GM23338 (cell line): ENCODE data around the gene ALG6. TPM values are rescaled to one million over a fixed set of nuclear protein-coding genes. Genes with fewer than 3 reads are reported as not detected.

Experiments
- ATAC-seq: fragments of 200-7000 bp; cut with Tn5 transposase; 3 replicates; pipeline ENCODE4 v1.9.1; 2020
- DNase-seq: peaks from one replicate; pipeline ENCODE4 v3.0.0-alpha.2; 2015; ENCODE audit warnings: low spot score
- H2AFZ ChIP-seq: fragments of 200-600 bp; sonication (generic); 2 replicates; pipeline ENCODE4 v1.8.0; 2016; ENCODE audit warnings: antibody characterized with exemption, mild to moderate bottlenecking, moderate library complexity
- H3F3A ChIP-seq: fragments of 200-600 bp; sonication (generic); replicated peaks from 2 replicates; pipeline ENCODE4 v1.8.0; 2017; ENCODE audit warnings: antibody characterized with exemption, mixed run types, low read depth
- H3K27ac ChIP-seq: fragments of 200-600 bp; sonication (generic); 2 replicates; pipeline ENCODE4 v1.6.1; 2016; ENCODE audit warnings: low read depth
- H3K27me3 ChIP-seq: fragments of 200-600 bp; sonication (generic); 2 replicates; pipeline ENCODE4 v1.8.0; 2016; ENCODE audit warnings: mild to moderate bottlenecking, mixed run types, moderate library complexity; ENCODE audit not compliant: insufficient read depth
- H3K36me3 ChIP-seq: fragments of 200-600 bp; sonication (generic); 2 replicates; pipeline ENCODE4 v1.8.0; 2016; ENCODE audit warnings: mild to moderate bottlenecking; ENCODE audit not compliant: insufficient read depth
- H3K4me1 ChIP-seq: fragments of 200-600 bp; sonication (generic); 2 replicates; pipeline ENCODE4 v1.8.0; 2016; ENCODE audit warnings: mild to moderate bottlenecking, moderate library complexity; ENCODE audit not compliant: insufficient read depth
- H3K4me2 ChIP-seq: fragments of 200-600 bp; sonication (generic); 2 replicates; pipeline ENCODE4 v1.7.1; 2017; ENCODE audit warnings: mixed run types
- H3K4me3 ChIP-seq: fragments of 200-600 bp; sonication (generic); 2 replicates; pipeline ENCODE4 v1.6.1; 2016; ENCODE audit warnings: mixed run types
- H3K79me2 ChIP-seq: fragments of 200-600 bp; sonication (generic); replicated peaks from 2 replicates; pipeline ENCODE4 v1.8.0; 2017; ENCODE audit warnings: mild to moderate bottlenecking; ENCODE audit not compliant: insufficient read depth
- H3K9me2 ChIP-seq: fragments of 200-600 bp; sonication (generic); 2 replicates; pipeline ENCODE4 v1.8.0; 2017; ENCODE audit not compliant: insufficient read depth
- H4K20me1 ChIP-seq: fragments of 200-600 bp; sonication (generic); replicated peaks from 2 replicates; pipeline ENCODE4 v1.8.0; 2017; ENCODE audit warnings: mild to moderate bottlenecking; ENCODE audit not compliant: insufficient read depth
- H3K27ac Mint-ChIP-seq: 2 replicates; pipeline ENCODE4 v1.8.0; 2020; ENCODE audit warnings: inconsistent platforms, mild to moderate bottlenecking, moderate library complexity, mixed read lengths
- H3K27me3 Mint-ChIP-seq: 3 replicates; pipeline ENCODE4 v1.8.0; 2022; ENCODE audit warnings: low read depth, mild to moderate bottlenecking, moderate library complexity, mixed read lengths, inconsistent platforms; ENCODE audit not compliant: insufficient read depth, poor library complexity
- H3K36me3 Mint-ChIP-seq: 3 replicates; pipeline ENCODE4 v1.8.0; 2021; ENCODE audit warnings: low read depth, mild to moderate bottlenecking, inconsistent platforms, moderate library complexity, mixed read lengths
- H3K4me1 Mint-ChIP-seq: 3 replicates; pipeline ENCODE4 v1.8.0; 2020; ENCODE audit warnings: mild to moderate bottlenecking, inconsistent platforms, mixed read lengths
- H3K4me3 Mint-ChIP-seq: 3 replicates; pipeline ENCODE4 v1.8.0; 2021; ENCODE audit warnings: moderate library complexity, mild to moderate bottlenecking, inconsistent platforms, mixed read lengths
- H3K9me3 Mint-ChIP-seq: 3 replicates; pipeline ENCODE4 v1.8.0; 2020; ENCODE audit warnings: moderate library complexity, mild to moderate bottlenecking, inconsistent platforms, mixed read lengths
- CREB1 ChIP-seq: fragments of 250-450 bp; sonication (Bioruptor Pico); IDR thresholded peaks from 2 replicates; pipeline ENCODE4 v1.5.0; 2020; ENCODE audit warnings: low read depth, mild to moderate bottlenecking, moderate library complexity
- EZH2 ChIP-seq: fragments of 200-600 bp; sonication (generic); IDR thresholded peaks from one replicate; pipeline ENCODE4 v1.8.0; 2017; ENCODE audit warnings: antibody characterized with exemption, mild to moderate bottlenecking, low read depth; ENCODE audit not compliant: unreplicated experiment
- EZH2phosphoT487 ChIP-seq: fragments of 200-600 bp; sonication (generic); IDR thresholded peaks from one replicate; pipeline ENCODE4 v1.8.1; 2018; ENCODE audit warnings: antibody characterized with exemption; ENCODE audit not compliant: unreplicated experiment
- JUNB ChIP-seq: IDR thresholded peaks from one replicate; pipeline ENCODE4 v1.6.1; 2016; ENCODE audit warnings: antibody characterized with exemption; ENCODE audit not compliant: unreplicated experiment
- NANOG ChIP-seq: IDR thresholded peaks from 2 replicates; pipeline ENCODE4 v1.6.1; 2016; ENCODE audit warnings: antibody characterized with exemption, borderline replicate concordance
- POLR2AphosphoS5 ChIP-seq: IDR thresholded peaks from 2 replicates; pipeline ENCODE4 v1.6.1; 2016; ENCODE audit warnings: antibody characterized with exemption, low read depth
- ZNF114 ChIP-seq: fragments of 250-450 bp; sonication (Bioruptor Pico); IDR thresholded peaks from 2 replicates; pipeline ENCODE4 v1.5.0; 2020; ENCODE audit warnings: mild to moderate bottlenecking, moderate library complexity
- ZNF331 ChIP-seq: fragments of 250-450 bp; sonication (Bioruptor Pico); IDR thresholded peaks from 2 replicates; pipeline ENCODE4 v1.5.0; 2020; ENCODE audit warnings: low read depth, mild to moderate bottlenecking, moderate library complexity
- polyA plus RNA-seq: library from polyadenylated mRNA; unstranded; fragments of >200 nt; fragmentation: Nextera tagmentation; extraction: Ambion mirVana; gene quantifications from 2 replicates; pipeline ENCODE4 v1.2.1, GENCODE V29; 2016
- total RNA-seq: library from RNA; depleted of rRNA; stranded (reverse); fragments of >200 nt; shearing (Covaris generic); gene quantifications from 2 replicates; pipeline ENCODE4 v1.2.3, GENCODE V29; 2014
- TF ChIP-seq, protein P1 (sequence below): IDR thresholded peaks from one replicate; pipeline ENCODE4 v1.6.1; 2018; ENCODE audit warnings: antibody characterized with exemption; ENCODE audit not compliant: unreplicated experiment

The ALG6 gene
- total and polyA plus RNA-seq, 2 experiments from 2014 or later, result 24.1 to 34.6 TPM

- no peak overlapping the region for H2AFZ ChIP-seq
- no peak for TF ChIP-seq ZNF114 (CRISPR knock-in tag)
- no peak for TF ChIP-seq ZNF331 (CRISPR knock-in tag)
- TF ChIP-seq NANOG, result no peak
- no peak for TF ChIP-seq POLR2AphosphoS5
- TF ChIP-seq EZH2phosphoT487, result no peak
- TF ChIP-seq, protein P1, sequence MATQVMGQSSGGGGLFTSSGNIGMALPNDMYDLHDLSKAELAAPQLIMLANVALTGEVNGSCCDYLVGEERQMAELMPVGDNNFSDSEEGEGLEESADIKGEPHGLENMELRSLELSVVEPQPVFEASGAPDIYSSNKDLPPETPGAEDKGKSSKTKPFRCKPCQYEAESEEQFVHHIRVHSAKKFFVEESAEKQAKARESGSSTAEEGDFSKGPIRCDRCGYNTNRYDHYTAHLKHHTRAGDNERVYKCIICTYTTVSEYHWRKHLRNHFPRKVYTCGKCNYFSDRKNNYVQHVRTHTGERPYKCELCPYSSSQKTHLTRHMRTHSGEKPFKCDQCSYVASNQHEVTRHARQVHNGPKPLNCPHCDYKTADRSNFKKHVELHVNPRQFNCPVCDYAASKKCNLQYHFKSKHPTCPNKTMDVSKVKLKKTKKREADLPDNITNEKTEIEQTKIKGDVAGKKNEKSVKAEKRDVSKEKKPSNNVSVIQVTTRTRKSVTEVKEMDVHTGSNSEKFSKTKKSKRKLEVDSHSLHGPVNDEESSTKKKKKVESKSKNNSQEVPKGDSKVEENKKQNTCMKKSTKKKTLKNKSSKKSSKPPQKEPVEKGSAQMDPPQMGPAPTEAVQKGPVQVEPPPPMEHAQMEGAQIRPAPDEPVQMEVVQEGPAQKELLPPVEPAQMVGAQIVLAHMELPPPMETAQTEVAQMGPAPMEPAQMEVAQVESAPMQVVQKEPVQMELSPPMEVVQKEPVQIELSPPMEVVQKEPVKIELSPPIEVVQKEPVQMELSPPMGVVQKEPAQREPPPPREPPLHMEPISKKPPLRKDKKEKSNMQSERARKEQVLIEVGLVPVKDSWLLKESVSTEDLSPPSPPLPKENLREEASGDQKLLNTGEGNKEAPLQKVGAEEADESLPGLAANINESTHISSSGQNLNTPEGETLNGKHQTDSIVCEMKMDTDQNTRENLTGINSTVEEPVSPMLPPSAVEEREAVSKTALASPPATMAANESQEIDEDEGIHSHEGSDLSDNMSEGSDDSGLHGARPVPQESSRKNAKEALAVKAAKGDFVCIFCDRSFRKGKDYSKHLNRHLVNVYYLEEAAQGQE, result no peak
- TF ChIP-seq JUNB, result no peak
- Mint-ChIP-seq H3K4me3 (no peak overlapping the region), H3K27ac (no peak overlapping the region), H3K36me3 (no peaks in the 10 kb centered on the region), H3K4me1 (peaks cover 4% of the 10 kb centered on the region; the same call in 2 of the 3 replicates), H3K9me3 (no peaks in the 10 kb centered on the region), H3K27me3 (no peaks in the 10 kb centered on the region)
- H3K27me3 ChIP-seq, result no peaks in the 10 kb centered on the region
- no peak for DNase-seq
- no peaks in the 10 kb centered on the region for H3K4me1 ChIP-seq
- no peaks in the 10 kb centered on the region for H3K9me2 ChIP-seq
- 0 out of 2 replicates have a peak, but pooled peaks cover 8% of the 10 kb centered on the region for H4K20me1 ChIP-seq
- H3K27ac ChIP-seq, result no peak overlapping the region
- no peak overlapping the region for H3K4me2 ChIP-seq
- H3K79me2 ChIP-seq, result no peaks in the 10 kb centered on the region
- ATAC-seq, result no peak
- H3K36me3 ChIP-seq, result no peaks in the 10 kb centered on the region
- H3F3A ChIP-seq, result no peaks in the 10 kb centered on the region; the same call in 1 of the 2 replicates
- H3K4me3 ChIP-seq, result no peak overlapping the region
These were observed 37.6 kb downstream of the ALG6 start for GRCh38 chr1:63405021-63405420.

DNA sequence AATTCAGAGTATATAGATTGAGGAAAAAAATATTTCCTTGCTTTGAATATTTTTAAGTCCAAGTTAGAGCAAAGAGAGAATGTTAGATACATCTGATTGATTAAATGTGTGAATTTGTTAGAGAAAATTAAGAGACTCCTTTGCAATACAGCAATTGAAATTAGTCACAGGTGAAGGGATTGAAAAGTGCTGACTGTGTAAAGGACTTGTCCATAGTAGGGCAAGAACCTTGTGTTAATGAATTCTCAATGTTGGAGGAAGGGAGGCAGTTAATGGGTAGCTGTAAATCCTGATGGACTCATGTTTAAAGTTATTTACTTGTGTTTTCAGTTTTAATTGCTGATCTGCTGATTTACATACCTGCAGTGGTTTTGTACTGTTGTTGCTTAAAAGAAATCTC is 38.6 kb downstream of the ALG6 start:
- Histone ChIP-seq H3K4me1 (no peaks in the 10 kb centered on the region), H2AFZ (no peak overlapping the region), H3K36me3 (no peaks in the 10 kb centered on the region), H3K27me3 (no peaks in the 10 kb centered on the region), H3K4me3 (no peak overlapping the region), H3K27ac (no peak overlapping the region), H3K4me2 (no peak overlapping the region), H3K9me2 (no peaks in the 10 kb centered on the region), H3F3A (no peaks in the 10 kb centered on the region), H4K20me1 (0 out of 2 replicates have a peak, but pooled peaks cover 5% of the 10 kb centered on the region), H3K79me2 (no peaks in the 10 kb centered on the region)
- ATAC-seq, result no peak
- no peak overlapping the region for H3K4me3 Mint-ChIP-seq
- H3K36me3 Mint-ChIP-seq, result no peaks in the 10 kb centered on the region
- DNase-seq, result no peak
- no peaks in the 10 kb centered on the region for H3K27me3 Mint-ChIP-seq
- no peaks in the 10 kb centered on the region for H3K9me3 Mint-ChIP-seq
- TF ChIP-seq NANOG (no peak), ZNF114 (CRISPR knock-in tag) (no peak), CREB1 (CRISPR knock-in tag) (no peak)
- peaks cover 4% of the 10 kb centered on the region; the same call in 2 of the 3 replicates for H3K4me1 Mint-ChIP-seq
- no peak overlapping the region for H3K27ac Mint-ChIP-seq

DNA sequence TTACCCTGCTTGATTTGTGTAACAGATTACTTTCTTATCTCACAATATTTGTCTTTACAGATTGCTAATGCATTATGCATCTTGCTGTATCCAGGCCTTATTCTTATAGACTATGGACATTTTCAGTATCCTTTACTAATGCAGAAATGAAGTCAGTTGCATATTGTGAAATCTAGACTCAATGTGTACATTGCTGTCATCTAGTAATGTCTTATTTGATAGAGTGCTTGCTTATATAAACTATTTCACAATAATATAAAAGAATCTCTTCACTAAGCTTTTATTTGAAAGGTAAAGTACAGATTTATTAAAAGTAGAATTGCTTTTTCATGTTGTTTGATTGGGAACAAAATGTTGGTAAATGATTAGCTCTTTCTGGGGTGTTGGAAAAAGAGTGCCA is 39.6 kb downstream of the ALG6 start:
- H3K36me3 ChIP-seq, result no peaks in the 10 kb centered on the region
- no peak overlapping the region for H2AFZ ChIP-seq
- no peak overlapping the region for H3K4me3 ChIP-seq
- Mint-ChIP-seq H3K4me3 (no peak overlapping the region), H3K27ac (no peak overlapping the region), H3K9me3 (no peaks in the 10 kb centered on the region), H3K36me3 (no peaks in the 10 kb centered on the region), H3K27me3 (no peaks in the 10 kb centered on the region), H3K4me1 (peaks cover 7% of the 10 kb centered on the region; the same call in 2 of the 3 replicates)
- H3K4me1 ChIP-seq, result no peaks in the 10 kb centered on the region
- H3K9me2 ChIP-seq, result no peaks in the 10 kb centered on the region
- no peak overlapping the region for H3K27ac ChIP-seq
- no peak for ATAC-seq
- H3K79me2 ChIP-seq, result no peaks in the 10 kb centered on the region
- 0 out of 2 replicates have a peak, but pooled peaks cover 4% of the 10 kb centered on the region for H4K20me1 ChIP-seq
- no peaks in the 10 kb centered on the region for H3F3A ChIP-seq
- H3K27me3 ChIP-seq, result no peaks in the 10 kb centered on the region
- no peak overlapping the region for H3K4me2 ChIP-seq
- DNase-seq, result no peak
- TF ChIP-seq NANOG (no peak), EZH2phosphoT487 (no peak), EZH2 (no peak)
